ENCODE data around the gene XPNPEP2.

GRCh38 chrX:129754056-129755024, 15.6 kb downstream of the XPNPEP2 start:
- TF ChIP-seq MAX (IDR thresholded peaks at IDR 0.05): no peak
- TF ChIP-seq TAF1 (IDR thresholded peaks at IDR 0.05; ENCODE audit: low read depth): no peak
